H1 (cell line): ENCODE results near the gene CYP4F11.

Experiments
- EGR1 ChIP-seq: IDR thresholded peaks from 2 replicates; pipeline ENCODE4 v1.6.1; 2011; ENCODE audit warnings: low read depth, low read length, borderline replicate concordance
- POLR2AphosphoS5 ChIP-seq: IDR thresholded peaks from 2 replicates; pipeline ENCODE4 v1.6.1; 2011; ENCODE audit warnings: low read depth, low read length
- TF ChIP-seq, protein P1 (sequence below), 3 experiments: IDR thresholded peaks; 1 replicate in 2 of 3; 2 replicates in 1 of 3; pipeline versions ENCODE4 v1.5.1 to v1.6.1; 2011; ENCODE audit warnings: low read length in 3 of 3, mild to moderate bottlenecking in 3 of 3, inconsistent platforms in 2 of 3, low read depth in 1 of 3, moderate library complexity in 1 of 3; ENCODE audit not compliant: insufficient read depth in 1 of 3; ENCODE audit errors: control extremely low read depth in 1 of 3
- TF ChIP-seq, protein P2 (sequence below): IDR thresholded peaks from 2 replicates; pipeline ENCODE4 v1.6.1; 2012; ENCODE audit warnings: low read length, inconsistent platforms

DNA sequence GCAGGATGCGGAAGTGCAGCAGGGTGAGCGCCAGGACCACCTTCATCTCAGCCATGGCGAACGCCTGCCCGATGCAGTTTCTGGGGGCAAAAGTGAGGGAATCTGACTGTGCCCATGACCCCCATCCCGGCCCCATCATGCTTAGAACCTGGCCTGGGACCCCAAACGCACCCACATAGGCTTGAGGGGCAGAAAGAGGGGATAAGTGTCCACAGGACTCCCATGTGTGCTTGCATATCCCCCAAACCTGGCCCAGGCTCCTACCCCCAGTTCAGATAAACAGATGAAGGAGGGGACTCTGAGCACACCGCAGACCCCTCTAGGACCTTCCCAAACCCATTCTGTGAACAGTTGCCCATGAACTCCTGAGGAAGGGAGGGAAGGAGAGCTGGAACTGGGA is 20.5 kb downstream of the CYP4F11 start:
- TF ChIP-seq, protein P1, sequence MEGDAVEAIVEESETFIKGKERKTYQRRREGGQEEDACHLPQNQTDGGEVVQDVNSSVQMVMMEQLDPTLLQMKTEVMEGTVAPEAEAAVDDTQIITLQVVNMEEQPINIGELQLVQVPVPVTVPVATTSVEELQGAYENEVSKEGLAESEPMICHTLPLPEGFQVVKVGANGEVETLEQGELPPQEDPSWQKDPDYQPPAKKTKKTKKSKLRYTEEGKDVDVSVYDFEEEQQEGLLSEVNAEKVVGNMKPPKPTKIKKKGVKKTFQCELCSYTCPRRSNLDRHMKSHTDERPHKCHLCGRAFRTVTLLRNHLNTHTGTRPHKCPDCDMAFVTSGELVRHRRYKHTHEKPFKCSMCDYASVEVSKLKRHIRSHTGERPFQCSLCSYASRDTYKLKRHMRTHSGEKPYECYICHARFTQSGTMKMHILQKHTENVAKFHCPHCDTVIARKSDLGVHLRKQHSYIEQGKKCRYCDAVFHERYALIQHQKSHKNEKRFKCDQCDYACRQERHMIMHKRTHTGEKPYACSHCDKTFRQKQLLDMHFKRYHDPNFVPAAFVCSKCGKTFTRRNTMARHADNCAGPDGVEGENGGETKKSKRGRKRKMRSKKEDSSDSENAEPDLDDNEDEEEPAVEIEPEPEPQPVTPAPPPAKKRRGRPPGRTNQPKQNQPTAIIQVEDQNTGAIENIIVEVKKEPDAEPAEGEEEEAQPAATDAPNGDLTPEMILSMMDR (IDR thresholded peaks at IDR 0.05; ENCODE audit: control extremely low read depth in 1 of 3, insufficient read depth in 1 of 3, low read depth in 1 of 3, low read length in 3 of 3), result no peak
- TF ChIP-seq POLR2AphosphoS5 (no peak), EGR1 (no peak)
- TF ChIP-seq, protein P2, sequence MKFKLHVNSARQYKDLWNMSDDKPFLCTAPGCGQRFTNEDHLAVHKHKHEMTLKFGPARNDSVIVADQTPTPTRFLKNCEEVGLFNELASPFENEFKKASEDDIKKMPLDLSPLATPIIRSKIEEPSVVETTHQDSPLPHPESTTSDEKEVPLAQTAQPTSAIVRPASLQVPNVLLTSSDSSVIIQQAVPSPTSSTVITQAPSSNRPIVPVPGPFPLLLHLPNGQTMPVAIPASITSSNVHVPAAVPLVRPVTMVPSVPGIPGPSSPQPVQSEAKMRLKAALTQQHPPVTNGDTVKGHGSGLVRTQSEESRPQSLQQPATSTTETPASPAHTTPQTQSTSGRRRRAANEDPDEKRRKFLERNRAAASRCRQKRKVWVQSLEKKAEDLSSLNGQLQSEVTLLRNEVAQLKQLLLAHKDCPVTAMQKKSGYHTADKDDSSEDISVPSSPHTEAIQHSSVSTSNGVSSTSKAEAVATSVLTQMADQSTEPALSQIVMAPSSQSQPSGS, result no peak
